ENCODE results near the gene TOX2. TPM values are rescaled to one million over a fixed set of nuclear protein-coding genes. Genes with fewer than 3 reads are reported as not detected.

Gene TOX2, protein sequence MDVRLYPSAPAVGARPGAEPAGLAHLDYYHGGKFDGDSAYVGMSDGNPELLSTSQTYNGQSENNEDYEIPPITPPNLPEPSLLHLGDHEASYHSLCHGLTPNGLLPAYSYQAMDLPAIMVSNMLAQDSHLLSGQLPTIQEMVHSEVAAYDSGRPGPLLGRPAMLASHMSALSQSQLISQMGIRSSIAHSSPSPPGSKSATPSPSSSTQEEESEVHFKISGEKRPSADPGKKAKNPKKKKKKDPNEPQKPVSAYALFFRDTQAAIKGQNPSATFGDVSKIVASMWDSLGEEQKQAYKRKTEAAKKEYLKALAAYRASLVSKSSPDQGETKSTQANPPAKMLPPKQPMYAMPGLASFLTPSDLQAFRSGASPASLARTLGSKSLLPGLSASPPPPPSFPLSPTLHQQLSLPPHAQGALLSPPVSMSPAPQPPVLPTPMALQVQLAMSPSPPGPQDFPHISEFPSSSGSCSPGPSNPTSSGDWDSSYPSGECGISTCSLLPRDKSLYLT
- 1.7 and 3.2 TPM in 2 replicates for total RNA-seq

DNA sequence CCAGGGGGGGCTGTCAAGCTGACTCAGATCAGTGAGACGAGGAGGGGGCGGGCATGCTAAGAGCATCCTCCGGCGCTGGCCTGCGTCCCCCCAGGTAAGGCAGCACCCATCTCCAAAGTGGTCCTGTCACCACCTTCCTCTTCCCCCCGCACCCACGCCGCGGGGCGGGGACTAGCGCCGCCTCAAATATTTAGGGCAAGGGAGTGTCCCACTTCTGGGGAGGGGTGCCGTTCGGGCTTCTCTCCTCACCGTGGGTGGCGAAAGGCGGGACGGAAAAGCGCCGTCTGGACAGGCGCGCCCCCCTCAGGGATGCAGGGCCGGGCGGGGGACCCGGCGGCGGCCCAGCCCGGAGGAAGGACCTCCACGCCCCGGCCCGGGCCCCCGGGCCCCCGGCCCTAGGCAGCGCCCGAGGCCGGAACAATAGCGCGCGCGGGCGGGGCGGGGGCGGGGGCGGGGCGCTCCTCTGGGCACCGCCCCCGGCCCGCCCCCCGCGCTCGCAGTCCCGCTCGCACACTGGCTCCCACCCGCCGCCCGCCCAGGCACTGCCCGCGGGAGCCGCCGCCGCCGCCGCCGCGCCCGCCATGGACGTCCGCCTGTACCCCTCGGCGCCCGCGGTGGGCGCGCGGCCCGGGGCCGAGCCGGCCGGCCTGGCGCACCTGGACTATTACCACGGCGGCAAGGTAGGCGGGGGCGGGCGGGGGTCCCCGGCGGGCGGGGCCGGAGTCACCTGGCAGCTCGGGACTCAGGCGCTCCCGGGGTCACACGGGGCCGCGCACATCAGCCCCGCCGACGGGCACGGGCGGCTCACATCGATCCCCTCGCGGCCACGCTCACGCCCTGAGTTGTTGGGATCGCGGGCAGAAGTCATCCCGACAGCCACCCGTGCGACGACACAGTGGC lies at the start of gene TOX2:
TOX2 (plus strand) TSS at position 542 of the 900 bp plus-strand sequence; CDS start at position 582, 40 bp downstream.

Other genes with a start within 250 kb of the TOX2 start
- gene MYBL2, start 247.7 kb upstream of the TOX2 start, total RNA-seq, result 19.8 and 19.9 TPM in 2 replicates
- gene GTSF1L, start 187.8 kb upstream of the TOX2 start, total RNA-seq, result 0.32 TPM in 1 of 2 replicates, not detected in the other